ENCODE measurements around the gene EPHA3.

The EPHA3 gene

GRCh38 chr3:89107461-89108290, at the start of gene EPHA3:
Gene EPHA3, plus strand, starts transcription at chr3:89107621. Its CDS starts 128 bp downstream, at chr3:89107749.
- peak; percentile 41 for DNase-seq

GRCh38 chr3:89058371-89058770, 49.0 kb upstream of the EPHA3 start:
- no peak for DNase-seq

DNA sequence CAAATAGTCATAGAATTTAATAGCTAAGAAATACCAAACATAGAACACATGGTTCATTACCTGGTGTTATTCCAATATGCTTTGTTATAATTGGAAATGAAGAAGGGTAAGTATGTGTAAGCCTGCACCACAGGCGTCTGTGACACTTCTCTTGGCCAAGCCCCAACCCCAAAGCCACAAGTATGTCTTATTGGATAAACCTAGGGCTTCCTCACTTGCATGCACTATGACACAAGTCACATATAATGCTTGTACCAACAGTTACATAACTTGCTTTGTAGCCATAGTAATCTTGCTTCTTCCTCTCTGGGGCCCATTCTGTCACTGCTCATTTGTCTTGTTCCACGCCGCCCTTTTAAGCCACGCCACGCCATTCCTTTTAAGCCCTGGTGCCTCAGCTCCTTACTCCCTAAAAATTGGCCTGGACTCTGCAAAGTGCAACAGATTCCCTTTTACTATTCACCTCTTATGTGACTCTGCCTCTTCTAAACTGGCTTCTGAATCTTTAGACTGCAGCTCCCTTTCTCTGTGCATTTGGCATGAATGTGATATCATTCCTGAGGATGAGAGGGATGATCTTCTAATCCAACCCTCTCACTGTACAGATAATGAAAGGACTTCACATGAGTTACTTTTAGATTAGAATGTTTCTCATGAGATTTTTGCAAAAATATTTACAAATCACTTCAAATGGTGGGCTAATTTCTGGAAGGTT, 48.1 kb upstream of the EPHA3 start:
- no peak for DNase-seq

DNA sequence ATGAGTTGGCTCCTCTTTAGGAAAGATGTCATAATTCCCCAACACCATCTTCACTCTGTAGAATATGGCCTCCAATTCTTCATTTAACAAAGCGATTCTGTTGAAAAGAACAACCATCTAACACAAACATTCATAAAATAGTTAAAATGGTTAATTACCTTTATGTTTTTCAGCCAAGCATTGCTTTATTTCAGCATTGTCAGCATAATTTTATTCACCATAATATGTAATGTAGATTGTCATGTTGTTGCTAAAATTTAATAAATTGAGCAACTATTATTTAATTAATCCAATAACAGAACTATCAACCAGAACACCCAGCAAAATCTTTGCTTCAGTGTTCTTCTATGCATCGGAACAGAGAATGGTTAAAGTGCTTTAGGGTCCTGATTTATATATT, 46.2 kb upstream of the EPHA3 start:
- no peak for DNase-seq

DNA sequence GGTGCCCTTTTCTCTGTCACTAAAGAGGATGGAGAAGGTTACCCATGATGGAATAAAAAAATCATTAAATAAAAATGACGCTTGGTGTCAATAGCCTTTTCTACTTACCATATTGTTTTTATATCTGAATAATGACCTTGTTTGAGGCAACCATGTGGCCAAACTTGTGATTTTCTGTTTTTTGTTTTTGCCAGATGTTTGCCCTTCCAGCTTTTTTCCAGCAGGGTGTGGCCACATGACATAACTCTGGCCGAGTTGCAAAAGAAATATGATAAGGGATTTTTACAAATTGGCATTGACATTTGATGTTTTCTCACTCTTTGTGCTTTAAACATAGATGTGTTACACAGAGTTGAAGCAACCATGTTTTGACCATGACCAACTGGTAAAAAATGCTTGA, 39.7 kb upstream of the EPHA3 start:
- DNase-seq, result no peak

- no peak for DNase-seq
These were observed 34.8 kb upstream of the EPHA3 start for GRCh38 chr3:89072642-89073041.

DNA sequence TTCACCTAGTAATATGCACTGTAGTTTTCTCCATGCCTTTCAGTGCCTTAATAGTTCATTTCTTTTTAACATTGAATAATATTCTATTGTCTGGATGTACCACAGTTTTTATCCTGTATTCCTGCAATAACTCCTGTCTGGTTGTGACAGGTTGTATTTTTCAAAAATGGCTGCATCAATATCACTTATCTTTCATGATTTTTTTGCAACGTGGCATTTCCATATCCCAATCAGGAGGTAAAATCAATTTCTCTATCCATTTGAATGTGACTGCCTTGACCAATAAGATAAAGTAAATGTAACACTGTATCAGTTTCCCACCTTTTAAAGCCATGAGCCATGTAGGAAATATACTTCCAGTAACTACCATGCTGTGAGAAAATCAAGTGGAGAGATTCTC, 27.5 kb upstream of the EPHA3 start:
- DNase-seq, result no peak

GRCh38 chr3:89087851-89088250, 19.6 kb upstream of the EPHA3 start:
- DNase-seq, result no peak

GRCh38 chr3:89098173-89098572, 9.2 kb upstream of the EPHA3 start:
- DNase-seq, result no peak

- DNase-seq, result peak; percentile 41
These were observed 8.3 kb upstream of the EPHA3 start for GRCh38 chr3:89098964-89099585.

DNA sequence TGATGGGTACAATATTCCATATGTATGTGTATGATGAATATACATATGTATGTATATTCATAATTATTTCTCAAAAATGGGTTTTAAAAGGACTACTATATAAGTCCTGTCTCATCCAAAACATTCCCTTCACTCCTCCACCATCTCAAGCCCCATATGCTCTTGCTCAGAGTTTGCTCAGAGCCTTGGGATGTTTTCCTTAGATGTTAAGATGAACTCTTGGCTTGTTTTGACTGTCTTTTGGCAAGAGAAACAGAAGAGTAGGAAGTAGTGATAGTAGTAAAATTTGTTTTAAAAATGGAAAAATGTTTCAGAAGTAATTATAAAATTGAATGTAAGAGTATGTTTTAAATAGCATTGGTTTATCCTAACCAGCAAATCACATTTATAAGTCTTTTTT, 6.2 kb upstream of the EPHA3 start:
- DNase-seq, result no peak

GRCh38 chr3:89101921-89102320, 5.5 kb upstream of the EPHA3 start:
- no peak for DNase-seq

DNA sequence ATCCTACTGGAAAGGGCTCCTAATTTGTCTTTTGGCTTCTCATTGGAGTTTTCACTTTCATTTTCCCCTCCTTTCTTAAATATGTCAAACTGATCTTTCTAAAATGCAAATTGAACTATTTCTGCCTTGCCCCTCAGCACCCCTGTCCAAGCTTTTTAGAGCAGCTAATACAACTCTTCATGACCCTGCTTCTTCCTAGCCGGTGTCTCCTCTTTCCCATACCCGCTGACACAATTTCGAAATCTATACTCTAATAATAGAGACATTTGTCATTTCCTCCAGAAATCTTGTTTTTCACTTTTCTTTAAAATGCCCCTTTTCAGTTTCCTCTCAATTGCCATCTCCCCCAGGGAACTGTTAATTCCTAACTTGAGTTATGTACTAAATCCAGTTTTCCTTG, 2.9 kb upstream of the EPHA3 start:
- no peak for DNase-seq

GRCh38 chr3:89105503-89105902, 1.9 kb upstream of the EPHA3 start:
- no peak for DNase-seq

GRCh38 chr3:89108291-89108550, 800 bp downstream of the EPHA3 start:
- no peak for DNase-seq

DNA sequence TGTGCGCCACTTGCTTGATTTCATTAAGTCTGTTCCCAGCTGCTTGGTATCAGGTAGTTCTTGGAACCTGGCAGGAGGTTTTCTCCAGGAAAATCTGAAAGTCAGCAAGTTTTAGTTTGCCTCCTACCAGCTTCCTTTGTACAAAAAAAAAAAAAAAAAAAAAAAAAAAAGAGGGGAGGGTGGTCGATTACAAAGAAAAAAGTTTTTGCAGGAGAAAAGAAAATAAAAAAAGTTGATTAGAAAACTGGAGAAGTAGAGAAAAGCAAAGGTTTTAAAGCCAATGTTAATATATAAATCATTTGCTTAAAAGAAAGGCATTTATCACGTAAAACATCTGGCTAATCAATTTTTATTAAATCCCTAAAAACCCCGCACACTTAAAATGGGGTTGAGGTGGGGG, 5.9 kb downstream of the EPHA3 start:
- DNase-seq, result no peak

DNA sequence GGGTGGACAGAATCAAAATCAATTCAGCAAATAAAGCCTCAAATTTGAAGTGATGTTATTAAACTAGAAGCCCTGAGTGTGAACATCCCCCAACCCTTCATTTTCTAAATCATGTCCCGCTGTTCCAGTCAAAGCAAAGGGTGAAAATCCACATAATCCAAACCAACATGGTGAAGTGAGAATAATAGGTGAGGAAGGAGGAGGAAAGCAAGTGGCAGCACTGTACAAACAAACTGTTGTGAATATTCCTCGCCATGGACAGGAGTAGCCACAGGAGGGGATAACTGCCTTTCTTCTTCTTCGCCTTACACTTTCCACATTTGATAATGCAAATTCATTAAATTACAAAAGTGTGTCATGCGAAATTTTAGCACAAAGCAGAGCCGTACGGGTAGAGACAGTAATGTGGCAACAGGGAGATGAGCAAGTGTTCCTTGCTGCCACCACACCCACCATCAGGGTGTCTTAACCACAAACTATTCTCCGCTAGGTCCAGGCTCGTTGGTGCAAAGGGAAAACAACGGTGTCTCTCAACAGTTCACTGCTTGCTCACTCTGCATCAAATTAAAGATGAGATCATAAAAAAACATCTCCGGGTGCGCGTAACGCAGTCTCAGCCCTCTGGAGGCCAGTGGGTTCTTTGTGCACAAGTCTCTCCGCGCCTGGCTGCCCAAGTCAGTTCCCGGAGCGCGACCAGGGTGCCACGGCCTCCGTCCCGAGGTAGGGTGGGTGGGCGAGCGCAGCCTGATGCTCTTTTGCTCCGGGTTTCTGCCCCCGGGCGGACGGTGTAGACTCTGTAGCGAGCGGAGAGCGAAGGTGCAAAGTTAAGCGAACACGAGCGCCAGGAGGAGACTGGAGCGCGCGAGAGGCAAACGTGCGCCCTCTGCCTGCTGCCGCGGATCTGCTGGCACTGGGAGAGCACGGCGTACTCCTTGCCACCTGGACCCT, 6.7 kb downstream of the EPHA3 start:
- peak; percentile 12 for DNase-seq

GRCh38 chr3:89114841-89115223, 7.4 kb downstream of the EPHA3 start:
- DNase-seq, result no peak

- DNase-seq, result no peak
These were observed 9.1 kb downstream of the EPHA3 start for GRCh38 chr3:89116476-89116875.

GRCh38 chr3:89138048-89138447, 30.6 kb downstream of the EPHA3 start:
- no peak for DNase-seq

- no peak for DNase-seq
These were observed 32.4 kb downstream of the EPHA3 start for GRCh38 chr3:89139870-89140269.

DNA sequence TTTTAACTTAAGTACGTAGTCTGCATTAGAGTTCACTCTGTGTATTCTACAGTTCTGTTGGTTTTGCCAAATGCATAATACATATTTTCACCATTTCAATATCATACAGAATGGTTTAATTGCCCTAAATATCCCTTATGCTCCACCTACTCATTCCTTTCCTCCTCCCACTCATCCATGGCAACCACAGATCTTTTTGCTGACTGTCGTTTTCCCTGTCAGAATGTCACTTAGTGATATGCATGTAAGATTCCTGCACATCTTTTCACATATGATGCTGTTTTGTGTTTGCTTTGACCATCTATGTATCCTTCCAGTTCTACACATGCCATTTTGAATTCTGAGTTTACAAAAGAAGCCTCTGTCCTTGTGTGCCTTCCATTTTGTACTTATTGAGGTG, 36.7 kb downstream of the EPHA3 start:
- no peak for DNase-seq

GRCh38 chr3:89145995-89146394, 38.6 kb downstream of the EPHA3 start:
- DNase-seq, result no peak
